Heart right ventricle (tissue), 16 donors: ENCODE measurements around the gene PRICKLE2. TPM values are rescaled to one million over a fixed set of nuclear protein-coding genes. Genes with fewer than 3 reads are reported as not detected.

ENCODE experiments used
- ATAC-seq, 8 donors: fragments of 200-7000 bp; cut with Tn5 transposase; one replicate each; pipeline ENCODE4 v1.9.1; 2020; ENCODE audit warnings: mild to moderate bottlenecking in 8 of 8, moderate library complexity in 8 of 8, moderate number of reproducible peaks in 1 of 8
- DNase-seq, 2 donors: peaks; one replicate each; pipeline ENCODE4 v3.0.0-alpha.2; 2020
- H3K27ac ChIP-seq, 10 donors: fragments of 200-600 bp; sonication (generic) in 2 of 10; one replicate each; pipeline versions ENCODE4 v1.5.0 to v1.8.0; 2020 to 2022; ENCODE audit warnings: mild to moderate bottlenecking in 3 of 10
- H3K27me3 ChIP-seq, 7 donors: fragments of 200-600 bp; one replicate each; pipeline ENCODE4 v1.8.0; 2021 to 2022; ENCODE audit warnings: mild to moderate bottlenecking in 2 of 7
- H3K36me3 ChIP-seq, 9 donors: fragments of 200-600 bp; sonication (generic) in 1 of 9; one replicate each; pipeline versions ENCODE4 v1.5.0 to v1.8.0; 2020 to 2022; ENCODE audit warnings: mild to moderate bottlenecking in 2 of 9
- H3K4me1 ChIP-seq, 9 donors: fragments of 200-600 bp; sonication (generic) in 1 of 9; one replicate each; pipeline versions ENCODE4 v1.5.0 to v1.8.0; 2020 to 2022; ENCODE audit warnings: mild to moderate bottlenecking in 4 of 9
- H3K4me3 ChIP-seq, 10 donors: fragments of 200-600 bp; sonication (generic) in 2 of 10; one replicate each; pipeline versions ENCODE4 v1.5.0 to v1.8.0; 2020 to 2022; ENCODE audit warnings: mild to moderate bottlenecking in 7 of 10, moderate library complexity in 2 of 10
- H3K9me3 ChIP-seq, 11 donors: fragments of 200-600 bp in 10 of 11; sonication (generic) in 2 of 11; one replicate each; pipeline versions ENCODE4 v1.5.0 to v1.8.0; 2013 to 2022; ENCODE audit warnings: mild to moderate bottlenecking in 2 of 11, control low read depth in 1 of 11, moderate library complexity in 1 of 11
- WGBS, 2 donors: extraction: QIAGEN DNeasy Blood & Tissue Kit; methylation state at CpG; one replicate each; pipeline ENCODE4 v1.1.7; 2013; ENCODE audit warnings: inconsistent platforms in 1 of 2; 5-methylcytosine and 5-hydroxymethylcytosine counted together
- intact Hi-C, 10 donors: fragments of 100-400 bp; cut with DNase I; formaldehyde crosslinking; loops; one replicate each; pipeline versions ENCODE4 v1.11.1 to v1.14.2; 2022
- polyA plus RNA-seq, 2 donors: library from polyadenylated mRNA; stranded (reverse); fragments of 200-250 nt; gene quantifications; one replicate each; pipeline ENCODE4 v1.2.3, GENCODE V29; 2013
- total RNA-seq, 10 donors: library from RNA; stranded (reverse); fragmentation: NEBNext Ultra II Directional in 3 of 10; extraction: Animal tissue kit (Norgen Biotek cat#: 25700) in 3 of 10; gene quantifications; one replicate each; pipeline versions ENCODE4 v1.2.1 to v1.2.4, GENCODE V29; 2021 to 2023
- TF ChIP-seq, protein P1 (sequence below), 9 donors: fragments of 200-600 bp; sonication (generic) in 2 of 9; IDR thresholded peaks; one replicate each; pipeline versions ENCODE4 v1.5.0 to v1.8.0; 2021 to 2022; ENCODE audit warnings: antibody characterized with exemption in 9 of 9, mild to moderate bottlenecking in 5 of 9, moderate library complexity in 1 of 9
- donor health status: Arrhythmogenic right ventricular cardiomyopathy.
- donor health status: ischemic (EF 13 %, LVEDD 7.1; RV severe dilation, severe dysfunction).
- donor health status: healthy with polysubstance abuse.
- donor health status: DM: no; HTN: yes; CAD: no.
- donor health status: DM: no; HTN: no; CAD: no.
- donor health status: ischemic (EF 25% LVEDD 6.9; RV normal size, moderate dysfunction).
- donor health status: ischemic (EF 25% LVEDD 5.7; RV mildly dilated, moderate dysfunction).
- donor health status: healthy.
- donor health status: DM: yes; HTN: yes; CAD: no.
- donor health status: Ischemic cardiomyopathy.
- donor health status: ischemic (EF 35%, LVEDD 5.7; RV mildly dilated, moderate dysfunction).
- donor health status: nonischemic (EF 11% LVEDD 7.7; RV severe dilation, severe dysfunction).
- donor health status: DM: yes; HTN: yes; CAD: no.
- donor health status: PGD.
- donor health status: ischemic (EF 29% LVEDD 5.4; RV normal size, mild dysfunction).
- donor health status: nonischemic (EF 23%, LVEDD 6.1; RV moderate dilation, normal function).

Gene PRICKLE2
- total and polyA plus RNA-seq, 12 donors = 1.8 to 12.2 (median 8.1) TPM

DNA sequence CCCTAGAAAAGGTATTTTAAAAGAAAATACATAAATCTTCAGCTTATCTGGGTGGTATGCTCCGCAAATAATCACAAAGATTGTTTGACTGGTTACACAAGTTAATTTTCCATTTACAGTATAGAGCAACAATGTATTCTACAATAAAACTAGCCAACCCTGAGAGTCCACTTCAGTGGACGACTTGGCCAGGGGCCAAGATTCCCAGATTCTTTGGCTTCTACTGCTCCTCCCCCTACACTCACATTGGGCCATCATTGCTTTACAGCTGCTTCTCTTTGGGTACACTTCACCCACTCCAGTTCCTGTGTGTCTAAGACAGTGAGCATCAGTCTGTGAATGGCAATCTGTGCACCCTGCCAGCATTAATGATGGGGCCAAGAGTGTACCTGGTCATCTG, 17.2 kb upstream of the PRICKLE2 start:
- Histone ChIP-seq H3K9me3 (peaks cover 0 to 8% (median 4%) of the 10 kb centered on the region in 11 donors), H3K4me1 (peaks cover 0 to 41% (median 16%) of the 10 kb centered on the region in 9 donors), H3K36me3 (peaks cover 0 to 10% (median 0%) of the 10 kb centered on the region in 9 donors), H3K4me3 (no peak overlapping the region), H3K27me3 (no peaks in the 10 kb centered on the region), H3K27ac (no peak overlapping the region)
- TF ChIP-seq, protein P1, sequence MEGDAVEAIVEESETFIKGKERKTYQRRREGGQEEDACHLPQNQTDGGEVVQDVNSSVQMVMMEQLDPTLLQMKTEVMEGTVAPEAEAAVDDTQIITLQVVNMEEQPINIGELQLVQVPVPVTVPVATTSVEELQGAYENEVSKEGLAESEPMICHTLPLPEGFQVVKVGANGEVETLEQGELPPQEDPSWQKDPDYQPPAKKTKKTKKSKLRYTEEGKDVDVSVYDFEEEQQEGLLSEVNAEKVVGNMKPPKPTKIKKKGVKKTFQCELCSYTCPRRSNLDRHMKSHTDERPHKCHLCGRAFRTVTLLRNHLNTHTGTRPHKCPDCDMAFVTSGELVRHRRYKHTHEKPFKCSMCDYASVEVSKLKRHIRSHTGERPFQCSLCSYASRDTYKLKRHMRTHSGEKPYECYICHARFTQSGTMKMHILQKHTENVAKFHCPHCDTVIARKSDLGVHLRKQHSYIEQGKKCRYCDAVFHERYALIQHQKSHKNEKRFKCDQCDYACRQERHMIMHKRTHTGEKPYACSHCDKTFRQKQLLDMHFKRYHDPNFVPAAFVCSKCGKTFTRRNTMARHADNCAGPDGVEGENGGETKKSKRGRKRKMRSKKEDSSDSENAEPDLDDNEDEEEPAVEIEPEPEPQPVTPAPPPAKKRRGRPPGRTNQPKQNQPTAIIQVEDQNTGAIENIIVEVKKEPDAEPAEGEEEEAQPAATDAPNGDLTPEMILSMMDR (IDR thresholded peaks at IDR 0.05) = no peak
- 59 to 64% methylated on average over 2 of the region's 2 CpGs for WGBS, 2 donors
- no peak for ATAC-seq
- intact Hi-C loops = no loop called here
- no peak for DNase-seq

DNA sequence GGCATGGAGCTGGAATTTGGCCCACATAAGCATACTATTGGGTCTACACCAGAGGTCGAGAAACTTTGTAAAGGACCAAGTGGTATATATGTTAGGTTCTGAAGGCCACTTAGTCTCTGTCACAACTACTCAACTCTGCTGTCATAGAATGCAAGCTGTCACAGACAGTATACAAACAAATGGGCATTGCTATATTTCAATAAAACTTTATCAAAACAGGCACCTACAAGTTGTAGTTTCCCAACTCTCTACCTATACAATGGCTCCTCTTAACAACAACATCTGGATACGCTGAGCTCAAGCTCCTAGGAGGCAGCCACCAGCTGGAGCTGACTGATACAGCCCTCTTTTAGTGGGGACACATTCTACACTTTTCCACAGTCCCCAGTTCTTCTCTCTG, 15.7 kb upstream of the PRICKLE2 start:
- intact Hi-C loops = no loop called here
- WGBS, 2 donors = 68 to 69% methylated on average over 2 of the region's 2 CpGs
- ATAC-seq (no peak), DNase-seq (no peak)
- peaks cover 0 to 30% (median 9%) of the 10 kb centered on the region in 9 donors for H3K4me1 ChIP-seq
- no peak overlapping the region for H3K27ac ChIP-seq
- H3K9me3 ChIP-seq = peaks cover 0 to 20% (median 8%) of the 10 kb centered on the region in 11 donors
- no peak overlapping the region for H3K4me3 ChIP-seq
- no peaks in the 10 kb centered on the region for H3K27me3 ChIP-seq
- TF ChIP-seq, protein P1 (IDR thresholded peaks at IDR 0.05) = no peak
- peaks cover 0 to 19% (median 0%) of the 10 kb centered on the region in 9 donors for H3K36me3 ChIP-seq

DNA sequence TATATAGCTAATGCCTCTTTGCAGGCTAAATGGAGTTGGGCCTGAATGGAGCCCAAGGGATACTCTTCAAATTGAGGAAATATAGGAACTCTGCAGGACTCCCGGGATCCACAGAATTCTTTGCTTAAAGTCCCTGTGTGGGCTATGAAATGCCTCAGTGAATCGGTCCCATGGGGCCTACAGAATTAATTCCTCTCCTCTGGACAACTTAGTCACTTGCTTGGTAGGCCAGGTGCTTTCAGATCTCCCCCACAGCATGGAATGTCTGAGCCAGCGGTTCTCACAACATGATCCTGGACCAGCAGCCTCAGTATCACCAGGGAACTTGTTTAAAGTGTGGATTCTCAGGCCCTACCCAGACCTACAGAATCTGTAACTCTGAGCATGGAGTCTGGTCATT, 15.1 kb upstream of the PRICKLE2 start:
- Histone ChIP-seq H3K36me3 (peaks cover 0 to 19% (median 0%) of the 10 kb centered on the region in 9 donors), H3K27ac (no peak overlapping the region), H3K4me3 (no peak overlapping the region), H3K27me3 (no peaks in the 10 kb centered on the region), H3K9me3 (peaks cover 0 to 20% (median 8%) of the 10 kb centered on the region in 11 donors), H3K4me1 (peaks cover 0 to 28% (median 9%) of the 10 kb centered on the region in 9 donors)
- no peak for ATAC-seq
- DNase-seq = no peak
- TF ChIP-seq, protein P1 (IDR thresholded peaks at IDR 0.05) = no peak
- WGBS, 2 donors = 78% methylated on average over 3 of the region's 3 CpGs
- intact Hi-C loops = no loop called here

DNA sequence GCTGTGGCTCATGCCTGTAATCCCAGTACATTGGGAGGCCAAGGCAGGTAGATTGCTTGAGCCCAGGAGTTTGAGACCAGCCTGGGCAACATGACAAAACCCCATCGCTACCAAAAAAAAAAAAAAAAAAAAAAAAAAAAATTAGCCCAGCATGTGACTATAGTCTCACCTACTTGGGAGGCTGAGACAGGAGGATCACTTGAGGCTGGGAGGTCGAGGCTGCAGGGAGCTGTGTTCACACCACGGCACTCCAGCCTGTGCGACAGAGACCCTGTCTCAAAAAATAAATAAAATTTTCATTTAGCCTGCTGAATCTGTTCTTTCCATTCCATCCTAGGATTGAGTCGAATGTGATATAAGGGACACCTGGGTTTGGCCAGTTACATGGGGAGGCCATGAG, 14.6 kb upstream of the PRICKLE2 start:
- no peaks in the 10 kb centered on the region for H3K27me3 ChIP-seq
- H3K9me3 ChIP-seq = peaks cover 0 to 20% (median 8%) of the 10 kb centered on the region in 11 donors
- TF ChIP-seq, protein P1 (IDR thresholded peaks at IDR 0.05) = no peak
- H3K36me3 ChIP-seq = peaks cover 0 to 19% (median 0%) of the 10 kb centered on the region in 9 donors
- intact Hi-C loops = loop anchor here in 1 of 10 donors (10.0 kb wide), 1 partner anchor 155 kb away; no protein-coding TSS in a partner anchor
- no peak overlapping the region for H3K4me3 ChIP-seq
- no peak for DNase-seq
- ATAC-seq = no peak
- peak overlapping the region in 3 of 10 donors; percentile 66 to 76 (median 76) for H3K27ac ChIP-seq
- 97 to 99% methylated on average over 5 of the region's 5 CpGs for WGBS, 2 donors
- H3K4me1 ChIP-seq = peaks cover 0 to 28% (median 9%) of the 10 kb centered on the region in 9 donors
